ENCODE results near the gene RAMP1.

GRCh38 chr2:237824085-237824484 is 35.3 kb upstream of the RAMP1 start:
- TF ChIP-seq CTCF (IDR thresholded peaks at IDR 0.05; ENCODE audit: low read length), result no peak
- no peak for TF ChIP-seq EZH2 (IDR thresholded peaks at IDR 0.05; ENCODE audit: borderline replicate concordance, low read length)

All from OCI-LY1 (cell line).